GM18909 (cell line): ENCODE results near the gene TXNL1.
"Not testable (repeated sequence)": the region's sequence is repeated elsewhere in the genome, so short reads cannot be mapped to it uniquely, and the experiment has no call there.

ENCODE experiments used
- ATAC-seq: cut with Tn5 transposase; IDR thresholded peaks from one replicate; pipeline ENCODE4 v1.9.1; 2021; ENCODE audit warnings: mild to moderate bottlenecking; ENCODE audit not compliant: unreplicated experiment, poor library complexity

TXNL1 gene

DNA sequence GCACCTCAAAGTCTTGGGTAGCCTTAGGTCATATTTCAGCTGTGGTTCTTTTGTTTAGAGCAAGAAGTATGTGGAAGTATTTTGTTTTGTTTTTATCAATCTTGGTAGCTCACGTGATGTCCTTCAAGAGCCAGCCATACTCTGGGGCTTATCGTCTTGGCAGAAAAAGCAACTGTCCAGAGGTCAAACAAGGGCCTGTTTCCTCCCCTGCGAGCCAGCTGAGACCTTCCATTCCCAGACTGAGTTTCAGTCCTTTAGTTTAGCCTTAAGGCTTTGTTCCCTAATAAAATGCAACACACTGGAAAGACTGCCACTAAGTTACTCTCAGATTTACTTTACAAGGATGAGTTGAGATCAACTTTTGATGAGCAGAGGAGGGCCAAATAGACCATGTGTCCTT lies 63.5 kb downstream of the TXNL1 start:
- no peak for ATAC-seq

DNA sequence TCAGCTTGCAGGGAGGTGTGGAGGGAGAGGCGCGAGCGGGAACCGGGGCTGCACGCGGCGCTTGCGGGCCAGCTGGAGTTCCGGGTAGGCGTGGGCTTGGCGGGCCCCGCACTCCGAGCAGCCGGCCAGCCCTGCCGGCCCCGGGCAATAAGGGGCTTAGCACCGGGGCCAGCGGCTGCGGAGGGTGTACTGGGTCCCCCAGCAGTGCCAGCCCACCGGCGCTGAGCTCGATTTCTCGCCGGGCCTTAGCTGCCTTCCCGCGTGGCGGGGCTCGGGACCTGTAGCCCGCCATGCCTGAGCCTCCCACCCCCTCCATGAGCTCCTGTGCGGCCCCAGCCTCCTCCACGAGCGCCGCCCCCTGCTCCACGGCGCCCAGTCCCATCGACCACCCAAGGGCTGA lies 66.1 kb downstream of the TXNL1 start:
- ATAC-seq = not testable (repeated sequence)

DNA sequence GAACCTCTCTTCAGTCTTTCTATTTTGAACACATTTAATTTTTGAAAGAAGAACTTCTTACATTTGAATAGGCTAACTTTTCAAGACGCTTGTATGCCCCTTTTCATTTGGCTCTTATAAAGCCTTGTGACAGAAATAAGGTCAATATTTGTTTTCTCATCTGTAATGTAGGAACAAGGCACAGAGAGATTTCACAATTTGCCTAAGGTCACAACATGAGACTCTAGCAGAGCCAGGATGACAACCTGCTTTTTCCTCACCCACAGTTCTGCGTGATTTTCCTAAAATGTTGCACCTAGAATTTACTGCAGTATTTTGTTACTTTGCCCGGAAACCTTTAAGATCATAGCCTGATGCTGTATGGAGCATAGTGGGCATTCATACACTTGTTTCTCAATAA lies 67.4 kb downstream of the TXNL1 start:
- no peak for ATAC-seq

DNA sequence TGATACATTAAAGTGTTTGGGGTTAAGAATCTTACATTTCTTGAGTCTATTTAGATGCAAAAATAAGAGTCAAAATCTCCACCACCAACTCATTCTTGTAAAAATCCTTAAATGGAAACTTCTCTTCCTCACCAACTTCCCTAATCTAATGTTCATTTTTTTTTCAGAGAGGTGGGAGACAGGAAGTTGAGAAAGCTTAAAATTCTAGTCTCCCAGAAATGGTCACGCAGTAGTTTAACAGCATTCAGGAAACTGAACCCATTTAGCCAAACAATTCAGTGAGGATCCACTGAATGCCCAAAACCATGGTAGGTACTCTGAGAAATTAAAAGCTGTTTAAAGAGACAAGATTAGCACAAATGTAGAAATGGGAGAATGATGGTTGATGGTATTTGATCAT lies 69.0 kb downstream of the TXNL1 start:
- no peak for ATAC-seq

DNA sequence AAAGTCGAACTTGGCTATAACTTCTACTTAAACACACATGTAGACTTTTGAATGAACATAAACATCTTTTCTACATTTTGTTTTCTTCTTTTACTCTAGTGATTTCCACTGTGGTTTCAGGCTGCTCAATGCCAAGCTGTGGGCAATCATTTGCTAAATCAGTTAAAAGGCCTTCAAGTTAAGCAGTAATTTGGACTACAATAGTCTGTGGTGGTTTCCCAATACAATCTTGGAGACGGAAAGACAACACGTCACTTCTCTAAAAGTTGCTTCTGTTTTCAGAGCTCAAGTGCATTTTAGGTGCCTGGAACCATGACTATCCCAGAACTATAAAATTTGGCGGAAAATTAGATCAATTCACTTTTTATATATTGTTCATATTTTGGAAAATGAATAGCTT lies 69.4 kb downstream of the TXNL1 start:
- ATAC-seq = no peak

DNA sequence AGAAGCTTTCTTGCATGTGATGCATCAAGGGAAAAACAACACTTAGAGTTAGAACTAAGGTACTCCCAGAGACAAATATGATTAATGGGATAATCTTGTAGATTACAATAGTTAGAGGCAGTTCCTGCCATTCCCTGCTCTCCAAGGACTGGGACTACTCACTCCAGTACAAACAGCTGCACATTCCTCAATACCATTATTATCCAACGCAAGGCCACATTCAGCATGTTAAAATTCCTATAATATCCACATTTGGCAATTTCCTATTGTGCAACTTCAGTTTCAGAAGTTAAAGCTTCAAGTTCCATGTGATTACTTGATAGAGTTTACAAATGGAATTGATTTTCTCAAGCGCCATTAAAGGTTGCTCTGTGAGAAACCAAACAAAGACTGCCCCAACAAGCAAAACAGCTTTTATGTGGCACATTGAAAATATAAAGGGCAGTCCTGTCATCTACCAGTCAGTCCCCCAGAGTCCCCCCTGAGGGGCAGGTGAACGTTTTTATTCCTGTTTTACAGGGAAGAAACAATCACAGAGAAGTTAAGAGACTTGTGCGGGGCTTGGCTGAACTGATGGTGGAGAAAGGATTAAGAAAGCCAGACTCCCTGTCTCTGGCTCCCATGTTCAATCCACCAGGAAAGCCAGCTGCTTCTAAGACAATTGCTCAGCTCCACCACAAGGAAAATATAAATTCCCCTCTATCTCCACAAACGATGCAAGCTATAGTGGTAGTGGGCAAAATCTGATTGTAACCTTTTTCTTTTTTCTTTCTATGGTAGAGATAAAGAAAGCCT lies 72.6 kb downstream of the TXNL1 start:
- no peak for ATAC-seq

DNA sequence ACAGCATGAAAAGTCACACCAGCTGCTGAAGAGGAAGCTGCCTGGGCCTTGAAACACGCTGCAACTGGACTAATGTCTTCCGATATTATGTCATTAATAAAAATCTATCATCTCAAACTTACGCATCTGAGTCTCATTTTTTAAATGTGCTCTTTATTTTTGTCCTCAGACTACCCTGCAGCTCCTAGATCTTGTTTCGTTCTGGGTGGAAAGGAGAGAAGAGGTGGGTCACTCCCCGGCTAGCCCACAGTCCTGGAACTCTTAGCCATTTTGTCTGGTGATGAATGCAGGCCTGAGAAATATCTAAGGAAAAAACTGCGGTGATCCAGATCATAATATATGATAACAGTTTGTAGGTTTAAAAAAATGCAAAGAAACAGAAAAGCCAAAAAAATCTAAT lies 73.3 kb downstream of the TXNL1 start:
- ATAC-seq = no peak

DNA sequence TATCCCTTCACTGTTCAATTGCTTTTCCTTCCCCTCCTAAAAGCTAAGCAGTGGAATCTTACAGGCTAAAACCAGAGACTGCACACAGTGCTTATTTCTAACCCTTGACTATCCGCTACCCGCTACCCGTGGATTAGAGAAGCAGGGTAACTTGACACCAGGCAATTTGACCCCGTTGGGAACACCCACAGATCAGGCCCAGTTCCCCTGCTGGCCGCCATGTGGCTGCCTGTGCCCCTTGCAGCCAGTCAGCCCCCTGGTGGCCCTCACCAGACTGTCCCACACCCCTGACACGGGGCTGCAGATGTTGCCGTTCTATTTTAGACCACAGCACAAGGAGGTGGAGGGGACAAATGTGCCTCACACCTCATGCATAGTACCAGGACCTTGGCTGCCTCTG lies 74.8 kb downstream of the TXNL1 start:
- ATAC-seq = no peak

DNA sequence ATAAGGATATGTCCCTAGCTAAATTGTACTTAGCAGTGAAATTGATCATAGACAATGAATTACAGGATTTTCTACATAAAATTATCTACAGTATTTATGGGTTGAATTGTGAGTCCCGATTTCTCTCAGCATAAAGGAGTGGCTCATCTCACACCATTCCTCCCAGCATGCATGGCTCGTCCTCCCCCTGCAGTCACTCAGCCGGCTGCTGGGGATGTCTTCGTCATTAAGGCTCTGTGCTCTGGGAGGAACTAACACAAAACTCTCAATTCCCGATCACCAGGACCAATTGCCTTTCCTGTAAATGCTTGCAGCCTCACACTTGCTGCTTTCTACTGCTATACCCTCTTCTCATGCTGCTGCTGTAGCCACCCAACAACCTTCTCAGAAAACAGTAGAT lies 75.9 kb downstream of the TXNL1 start:
- no peak for ATAC-seq

DNA sequence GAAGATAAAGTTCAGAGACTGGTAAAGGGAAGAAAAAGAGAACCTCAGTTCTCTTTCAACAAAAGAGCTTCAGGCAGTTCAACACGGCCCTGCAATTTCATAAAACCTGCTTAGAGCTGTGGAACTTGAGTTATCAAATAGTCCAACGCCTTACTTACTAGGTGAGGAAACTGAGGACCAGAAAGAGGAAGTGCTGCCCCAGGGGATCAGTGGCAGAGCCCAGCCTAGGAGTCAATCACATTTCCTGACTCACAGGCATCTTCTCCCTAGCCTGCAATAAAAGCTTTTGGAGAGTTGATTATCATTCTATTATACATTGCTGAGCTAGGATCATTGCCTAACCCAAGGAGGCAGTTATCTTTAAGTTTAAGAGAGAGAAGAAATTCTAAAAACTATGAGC lies 77.4 kb downstream of the TXNL1 start:
- ATAC-seq = no peak

DNA sequence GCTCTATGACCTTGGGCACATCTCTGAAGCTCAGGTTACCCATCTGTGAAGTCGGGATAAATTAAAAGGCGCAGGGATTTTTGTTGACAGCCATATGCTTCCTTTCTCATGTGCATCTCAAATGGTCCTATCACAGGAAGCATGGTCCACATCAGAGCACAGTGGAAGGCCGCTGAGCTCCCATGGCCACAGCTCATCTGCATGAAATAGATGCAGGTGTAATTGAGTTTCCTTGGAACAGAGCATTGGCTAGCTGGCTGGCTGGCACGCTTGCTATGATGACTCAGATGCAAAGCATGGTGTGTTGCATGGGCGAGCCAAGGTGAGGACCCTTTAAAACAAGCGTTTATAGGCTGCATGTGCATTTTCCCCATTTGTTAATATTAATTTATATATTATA lies 79.3 kb downstream of the TXNL1 start:
- no peak for ATAC-seq

DNA sequence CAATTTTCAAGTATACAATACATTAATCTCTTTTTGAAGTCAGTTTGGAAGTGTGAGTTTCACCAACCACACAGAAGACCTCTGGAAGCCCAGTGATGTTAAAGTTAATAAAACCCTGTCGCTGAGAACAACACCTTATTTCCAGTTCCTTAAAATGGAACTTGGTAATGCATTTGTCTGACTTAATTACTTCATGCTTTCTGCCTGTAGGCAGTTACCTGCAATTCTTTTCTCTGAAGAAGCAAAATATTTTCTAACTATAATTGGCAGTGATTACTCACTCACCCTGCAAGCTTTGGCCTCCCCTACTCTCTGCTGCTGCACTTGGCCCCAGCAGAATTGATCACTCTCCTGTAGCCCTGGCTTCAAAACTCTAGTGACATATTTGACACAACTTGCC lies 81.5 kb downstream of the TXNL1 start:
- ATAC-seq = no peak

DNA sequence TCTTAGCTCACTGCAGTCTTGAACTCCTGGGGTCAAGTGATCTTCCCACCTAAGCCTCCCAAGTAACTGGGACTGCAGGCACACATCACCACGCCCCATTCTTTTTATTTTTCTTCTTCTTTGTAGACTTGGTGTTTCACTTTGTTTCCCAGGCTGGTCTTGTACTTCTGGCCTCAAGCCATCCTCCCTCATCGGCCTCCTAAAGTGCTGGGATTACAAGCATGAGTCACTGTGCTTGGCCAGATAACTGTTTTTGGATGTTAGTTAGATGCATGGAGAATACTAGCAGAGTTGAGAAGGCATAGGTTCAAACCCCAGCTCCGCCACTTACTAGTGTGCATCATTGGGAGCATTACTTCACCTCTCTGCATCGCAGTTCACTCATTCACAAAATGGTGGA lies 88.3 kb downstream of the TXNL1 start:
- ATAC-seq = no peak
